Loucy (cell line): Measurements from ENCODE around the gene NADSYN1.

ENCODE experiments used
- H2AFZ ChIP-seq: fragments of 200-600 bp; sonication (generic); 2 replicates; pipeline ENCODE4 v1.6.0; 2016; ENCODE audit warnings: antibody characterized with exemption, mild to moderate bottlenecking, low read length, moderate library complexity
- H3F3A ChIP-seq: fragments of 200-600 bp; 2 replicates; pipeline ENCODE4 v1.6.0; 2016; ENCODE audit warnings: antibody characterized with exemption, low read depth, mild to moderate bottlenecking
- H3K27me3 ChIP-seq: fragments of 200-600 bp; sonication (generic); 2 replicates; pipeline ENCODE4 v1.6.1; 2014; ENCODE audit warnings: low read length, mild to moderate bottlenecking; ENCODE audit not compliant: insufficient read depth, poor library complexity, severe bottlenecking
- H3K36me3 ChIP-seq: fragments of 200-600 bp; sonication (generic); 2 replicates; pipeline ENCODE4 v1.6.1; 2016; ENCODE audit warnings: low read length; ENCODE audit not compliant: insufficient read depth
- H3K4me1 ChIP-seq: fragments of 200-600 bp; sonication (generic); 2 replicates; pipeline ENCODE4 v1.5.1; 2014; ENCODE audit warnings: low read length, mild to moderate bottlenecking; ENCODE audit not compliant: insufficient read depth, poor library complexity, severe bottlenecking
- H3K4me2 ChIP-seq: fragments of 200-600 bp; sonication (generic); 2 replicates; pipeline ENCODE4 v1.6.0; 2014; ENCODE audit warnings: antibody characterized with exemption, low read length, low read depth, mild to moderate bottlenecking; ENCODE audit not compliant: poor library complexity, severe bottlenecking
- H3K4me3 ChIP-seq: fragments of 200-600 bp; sonication (generic); 2 replicates; pipeline ENCODE4 v1.5.1; 2014; ENCODE audit warnings: low read length, mild to moderate bottlenecking, mixed read lengths; ENCODE audit not compliant: poor library complexity, severe bottlenecking
- H3K79me2 ChIP-seq: fragments of 200-600 bp; sonication (generic); 2 replicates; pipeline ENCODE4 v1.6.1; 2014; ENCODE audit warnings: low read length; ENCODE audit not compliant: insufficient read depth
- H3K9ac ChIP-seq: fragments of 200-600 bp; sonication (generic); 2 replicates; pipeline ENCODE4 v1.6.0; 2014; ENCODE audit warnings: mild to moderate bottlenecking, low read depth, low read length, moderate library complexity; ENCODE audit not compliant: poor library complexity, severe bottlenecking
- H3K9me2 ChIP-seq: fragments of 200-600 bp; sonication (generic); replicated peaks from 2 replicates; pipeline ENCODE4 v1.6.1; 2016; ENCODE audit warnings: low read depth, low read length, mixed read lengths
- H3K9me3 ChIP-seq: fragments of 200-600 bp; sonication (generic); 2 replicates; pipeline ENCODE4 v1.6.1; 2014; ENCODE audit warnings: mild to moderate bottlenecking, antibody characterized with exemption, low read length, low read depth; ENCODE audit not compliant: insufficient read depth
- H4K20me1 ChIP-seq: fragments of 200-600 bp; sonication (generic); 2 replicates; pipeline ENCODE4 v1.6.0; 2014; ENCODE audit warnings: antibody characterized with exemption, low read length, mild to moderate bottlenecking; ENCODE audit not compliant: insufficient read depth, poor library complexity, severe bottlenecking
- EZH2phosphoT487 ChIP-seq: fragments of 200-600 bp; IDR thresholded peaks from 2 replicates; pipeline ENCODE4 v1.6.1; 2018; ENCODE audit warnings: antibody characterized with exemption, mild to moderate bottlenecking, moderate library complexity, borderline replicate concordance
- TF ChIP-seq, protein P1 (sequence below): fragments of 200-600 bp; sonication (generic); conservative IDR thresholded peaks from 2 replicates; pipeline ENCODE4 v1.5.1; 2014; ENCODE audit warnings: mild to moderate bottlenecking, antibody characterized with exemption, low read length

The NADSYN1 gene

GRCh38 chr11:71476031-71476430 is 23.0 kb downstream of the NADSYN1 start:
- Histone ChIP-seq H3K36me3 (peaks cover 66% of the 10 kb centered on the region; the same call in 1 of the 2 replicates), H3K4me2 (no peak overlapping the region), H3K4me3 (no peak overlapping the region), H3F3A (no peaks in the 10 kb centered on the region), H4K20me1 (no peaks in the 10 kb centered on the region), H3K79me2 (no peaks in the 10 kb centered on the region), H2AFZ (no peak overlapping the region), H3K27me3 (no peaks in the 10 kb centered on the region), H3K9me2 (no peaks in the 10 kb centered on the region), H3K9me3 (no peaks in the 10 kb centered on the region), H3K9ac (no peak overlapping the region), H3K4me1 (peaks cover 7% of the 10 kb centered on the region)
- TF ChIP-seq, protein P1, sequence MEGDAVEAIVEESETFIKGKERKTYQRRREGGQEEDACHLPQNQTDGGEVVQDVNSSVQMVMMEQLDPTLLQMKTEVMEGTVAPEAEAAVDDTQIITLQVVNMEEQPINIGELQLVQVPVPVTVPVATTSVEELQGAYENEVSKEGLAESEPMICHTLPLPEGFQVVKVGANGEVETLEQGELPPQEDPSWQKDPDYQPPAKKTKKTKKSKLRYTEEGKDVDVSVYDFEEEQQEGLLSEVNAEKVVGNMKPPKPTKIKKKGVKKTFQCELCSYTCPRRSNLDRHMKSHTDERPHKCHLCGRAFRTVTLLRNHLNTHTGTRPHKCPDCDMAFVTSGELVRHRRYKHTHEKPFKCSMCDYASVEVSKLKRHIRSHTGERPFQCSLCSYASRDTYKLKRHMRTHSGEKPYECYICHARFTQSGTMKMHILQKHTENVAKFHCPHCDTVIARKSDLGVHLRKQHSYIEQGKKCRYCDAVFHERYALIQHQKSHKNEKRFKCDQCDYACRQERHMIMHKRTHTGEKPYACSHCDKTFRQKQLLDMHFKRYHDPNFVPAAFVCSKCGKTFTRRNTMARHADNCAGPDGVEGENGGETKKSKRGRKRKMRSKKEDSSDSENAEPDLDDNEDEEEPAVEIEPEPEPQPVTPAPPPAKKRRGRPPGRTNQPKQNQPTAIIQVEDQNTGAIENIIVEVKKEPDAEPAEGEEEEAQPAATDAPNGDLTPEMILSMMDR: no peak
- TF ChIP-seq EZH2phosphoT487: no peak

DNA sequence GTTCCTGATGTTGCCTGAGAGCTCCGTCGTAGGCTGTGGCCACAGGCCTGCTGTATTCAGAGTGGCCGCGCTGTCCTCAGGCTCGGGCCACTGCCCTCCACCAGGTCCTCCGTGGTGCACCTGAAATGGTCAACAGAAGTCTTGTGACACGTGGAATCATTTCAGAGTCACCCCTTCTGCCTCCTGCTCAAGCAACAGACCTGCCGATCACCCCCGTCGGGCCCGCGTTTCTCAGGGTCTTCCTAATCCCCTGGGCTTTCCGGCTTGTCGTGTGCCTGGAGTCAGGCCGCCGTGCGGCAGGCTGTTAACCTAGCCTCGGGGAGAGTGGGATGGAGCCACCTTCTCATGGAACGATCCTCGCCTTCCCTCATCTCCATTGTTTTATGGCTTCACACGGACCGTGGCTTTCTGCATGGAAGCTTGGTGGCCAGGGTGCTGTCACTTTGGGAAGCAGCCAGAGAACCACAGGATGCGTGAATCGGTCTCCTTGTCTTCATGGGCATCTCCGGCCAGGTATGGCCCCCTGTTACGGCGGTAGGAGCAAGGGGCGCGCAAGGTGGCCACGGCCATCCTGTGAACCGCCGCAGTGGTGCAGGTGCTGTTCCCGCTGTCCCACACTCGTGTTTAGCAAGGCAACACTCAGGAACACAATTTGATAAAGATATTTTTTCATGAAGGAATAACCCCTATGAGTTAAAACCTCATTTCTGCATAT is 24.1 kb downstream of the NADSYN1 start:
- no peak overlapping the region for H3K4me2 ChIP-seq
- H3K4me1 ChIP-seq: peaks cover 7% of the 10 kb centered on the region
- H2AFZ ChIP-seq: no peak overlapping the region
- no peaks in the 10 kb centered on the region for H4K20me1 ChIP-seq
- H3K4me3 ChIP-seq: no peak overlapping the region
- no peaks in the 10 kb centered on the region for H3K27me3 ChIP-seq
- H3K36me3 ChIP-seq: peaks cover 75% of the 10 kb centered on the region; the same call in 1 of the 2 replicates
- H3K79me2 ChIP-seq: no peaks in the 10 kb centered on the region
- H3K9me3 ChIP-seq: no peaks in the 10 kb centered on the region
- TF ChIP-seq EZH2phosphoT487: no peak
- TF ChIP-seq, protein P1: no peak
- no peaks in the 10 kb centered on the region for H3F3A ChIP-seq
- no peak overlapping the region for H3K9ac ChIP-seq
- H3K9me2 ChIP-seq: no peaks in the 10 kb centered on the region

DNA sequence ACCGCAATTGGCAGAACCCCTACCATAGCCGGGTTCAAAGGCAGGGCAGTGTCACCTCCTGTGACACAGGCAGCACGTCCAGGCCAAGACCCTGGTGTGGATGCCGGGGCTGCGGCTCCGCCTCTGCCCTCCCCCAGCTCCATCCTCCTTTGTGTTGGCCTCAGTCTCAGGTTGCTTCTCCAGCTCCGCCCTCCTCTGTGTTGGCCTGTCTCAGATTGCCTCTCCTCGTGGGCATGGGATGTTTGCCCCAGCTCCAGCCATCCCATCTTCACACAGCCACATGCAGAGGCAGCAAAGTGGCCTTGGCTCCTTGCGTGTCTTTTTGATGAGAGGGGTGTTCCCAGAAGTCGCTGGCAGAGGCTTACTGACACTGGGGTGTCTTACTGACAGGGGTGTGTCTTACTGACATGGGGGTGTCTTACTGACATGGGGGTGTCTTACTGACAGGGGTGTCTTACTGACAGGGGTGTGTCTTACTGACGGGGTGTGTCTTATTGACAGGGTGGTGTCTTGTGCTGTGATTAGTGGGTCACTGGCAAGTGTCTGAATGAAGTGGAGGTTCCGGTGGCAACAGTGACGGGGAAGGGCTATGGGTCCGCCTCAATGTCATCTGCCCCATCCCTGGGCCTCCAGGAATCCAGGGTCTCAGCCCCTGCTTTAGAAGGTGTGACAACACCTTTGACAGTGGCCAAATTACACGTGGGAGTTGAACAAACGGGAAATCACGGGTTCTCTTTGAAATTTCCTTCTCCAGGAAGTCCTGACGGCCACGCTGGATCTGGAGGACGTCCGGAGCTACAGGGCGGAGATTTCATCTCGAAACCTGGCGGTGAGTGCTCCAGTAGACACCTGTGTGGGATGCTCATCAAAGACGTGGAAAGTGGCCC is 24.9 kb downstream of the NADSYN1 start:
- Histone ChIP-seq H3K4me2 (no peak overlapping the region), H4K20me1 (no peaks in the 10 kb centered on the region), H3K79me2 (no peaks in the 10 kb centered on the region), H3K4me3 (no peak overlapping the region), H3K9ac (no peak overlapping the region), H2AFZ (no peak overlapping the region), H3F3A (no peaks in the 10 kb centered on the region), H3K36me3 (peaks cover 77% of the 10 kb centered on the region; the same call in 1 of the 2 replicates), H3K9me3 (no peaks in the 10 kb centered on the region), H3K9me2 (no peaks in the 10 kb centered on the region), H3K27me3 (no peaks in the 10 kb centered on the region), H3K4me1 (peaks cover under 1% of the 10 kb centered on the region)
- TF ChIP-seq EZH2phosphoT487: no peak
- TF ChIP-seq, protein P1: no peak
